Keratinocyte (primary cell): ENCODE measurements around the gene PATZ1. TPM values are rescaled to one million over a fixed set of nuclear protein-coding genes. Genes with fewer than 3 reads are reported as not detected.

ENCODE experiments used
- DNase-seq: peaks from one replicate; pipeline ENCODE4 v3.0.0-alpha.2; 2011; ENCODE audit warnings: low read depth, missing footprints, low spot score
- FAIRE-seq: peaks from 2 replicates; lab custom pipeline; 2011; peaks lifted over from hg19 to GRCh38; lab: Jason Lieb, UNC
- H2AFZ ChIP-seq: 2 replicates; pipeline ENCODE4 v1.6.0; 2012; ENCODE audit warnings: low read length, control low read depth, inconsistent platforms; ENCODE audit not compliant: control insufficient read depth
- H3K27ac ChIP-seq: 2 replicates; pipeline ENCODE4 v1.5.1; 2011; ENCODE audit warnings: low read length; ENCODE audit not compliant: control insufficient read depth, insufficient read depth
- H3K27me3 ChIP-seq: 3 replicates; pipeline ENCODE4 v1.6.0; 2011; ENCODE audit warnings: low read length; ENCODE audit not compliant: control insufficient read depth, insufficient read depth; ENCODE audit errors: extremely low read depth
- H3K36me3 ChIP-seq, 2 experiments: 2 replicates in 1 of 2; 3 replicates in 1 of 2; pipeline ENCODE4 v1.5.1; 2011; ENCODE audit warnings: low read length in 2 of 2, mild to moderate bottlenecking in 1 of 2; ENCODE audit not compliant: control insufficient read depth in 2 of 2, insufficient read depth in 2 of 2; ENCODE audit errors: extremely low read depth in 1 of 2
- H3K4me1 ChIP-seq: 3 replicates; pipeline ENCODE4 v1.5.1; 2011; ENCODE audit warnings: low read length; ENCODE audit not compliant: control insufficient read depth, insufficient read depth; ENCODE audit errors: extremely low read depth
- H3K4me2 ChIP-seq: 3 replicates; pipeline ENCODE4 v1.6.0; 2011; ENCODE audit warnings: low read depth, low read length; ENCODE audit not compliant: control insufficient read depth, insufficient read depth; ENCODE audit errors: extremely low read depth
- H3K4me3 ChIP-seq, 3 experiments: fragments of 200-600 bp in 1 of 3; sonication (generic) in 1 of 3; 2 replicates in 2 of 3; 3 replicates in 1 of 3; pipeline ENCODE4 v1.5.1; 2011 to 2016; ENCODE audit warnings: low read length in 3 of 3, mild to moderate bottlenecking in 3 of 3, control low read depth in 2 of 3, inconsistent platforms in 1 of 3, low read depth in 1 of 3, mixed read lengths in 1 of 3, mixed run types in 1 of 3, moderate library complexity in 1 of 3; ENCODE audit not compliant: control insufficient read depth in 2 of 3, insufficient read depth in 2 of 3; ENCODE audit errors: extremely low read depth in 1 of 3
- H3K79me2 ChIP-seq: 2 replicates; pipeline ENCODE4 v1.6.0; 2012; ENCODE audit warnings: low read length; ENCODE audit not compliant: control insufficient read depth, insufficient read depth
- H3K9ac ChIP-seq: 3 replicates; pipeline ENCODE4 v1.6.0; 2011; ENCODE audit warnings: low read length; ENCODE audit not compliant: control insufficient read depth, insufficient read depth; ENCODE audit errors: extremely low read depth
- H3K9me1 ChIP-seq: 3 replicates; pipeline ENCODE4 v1.6.0; 2011; ENCODE audit warnings: low read length; ENCODE audit not compliant: control insufficient read depth, insufficient read depth; ENCODE audit errors: extremely low read depth
- H3K9me3 ChIP-seq: 2 replicates; pipeline ENCODE4 v1.5.1; 2012; ENCODE audit warnings: low read depth, low read length; ENCODE audit not compliant: control insufficient read depth
- H4K20me1 ChIP-seq: 3 replicates; pipeline ENCODE4 v1.6.0; 2011; ENCODE audit warnings: low read length; ENCODE audit not compliant: control insufficient read depth, insufficient read depth; ENCODE audit errors: extremely low read depth
- CTCF ChIP-seq, 3 experiments: IDR thresholded peaks in 1 of 3; conservative IDR thresholded peaks in 1 of 3; optimal IDR thresholded peaks in 1 of 3; 2 replicates in 2 of 3; 3 replicates in 1 of 3; pipeline versions ENCODE3 to v1.5.1; 2011; ENCODE audit warnings: low read length in 3 of 3, mild to moderate bottlenecking in 3 of 3, moderate library complexity in 2 of 3, control low read depth in 1 of 3, inconsistent platforms in 1 of 3; ENCODE audit not compliant: insufficient read depth in 2 of 3; ENCODE audit errors: extremely low read depth in 1 of 3
- EZH2 ChIP-seq: IDR thresholded peaks from one replicate; pipeline ENCODE4 v1.6.1; 2012; ENCODE audit warnings: inconsistent platforms, mild to moderate bottlenecking, low read length, moderate library complexity
- dilution Hi-C: fragments of 300-500 bp; cut with MboI; formaldehyde crosslinking; loops from one replicate; pipeline ENCODE4 v1.7.0; 2020; ENCODE audit warnings: low sequenced_read_pairs; ENCODE audit not compliant: extremely low pct_ligation_motif_present
- polyA plus RNA-seq, 5 experiments: library from polyadenylated mRNA; depleted of rRNA in 3 of 5; stranded (reverse) in 3 of 5; stranded (forward) in 1 of 5; unstranded in 1 of 5; fragments of >200 nt; gene quantifications; 1 replicate in 1 of 5; 2 replicates in 3 of 5; 3 replicates in 1 of 5; pipeline versions ENCODE4 v1.2.1 to v1.2.3, GENCODE V29; 2011 to 2012; ENCODE audit warnings: missing spikeins in 2 of 5, low read depth in 1 of 5, low replicate concordance in 1 of 5

Gene PATZ1
- polyA plus RNA-seq, 1 donor (not counting 4 experiments of a cell fraction or from before 2014, with no cell fraction given), result 3.4 TPM

DNA sequence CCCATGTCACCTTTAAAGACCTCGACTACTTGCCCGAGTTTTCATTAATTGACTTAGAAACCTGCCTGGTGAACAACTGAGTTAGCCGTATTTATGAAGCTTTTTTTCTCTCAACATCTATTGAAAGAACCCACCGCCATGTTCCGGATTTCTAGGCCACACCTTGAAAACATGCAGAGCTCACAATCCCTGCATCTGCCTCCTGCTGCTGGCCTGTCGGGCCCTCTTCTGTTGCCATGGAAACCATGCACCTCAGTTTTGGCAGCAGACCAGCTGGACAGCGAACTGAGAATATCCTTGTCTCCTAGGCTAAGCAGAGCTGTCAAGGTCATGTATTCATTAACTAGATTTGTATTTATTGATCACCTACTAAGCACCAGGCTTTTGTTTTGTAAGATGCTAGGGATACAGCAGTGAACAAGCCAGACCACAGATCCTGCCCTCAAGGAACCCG, 4.3 kb upstream of the PATZ1 start:
- no peak for DNase-seq
- no peak overlapping the region for H3K4me2 ChIP-seq
- H3K9me3 ChIP-seq, result no peaks in the 10 kb centered on the region
- no peaks in the 10 kb centered on the region for H3K9me1 ChIP-seq
- dilution Hi-C loops, result no loop called here
- no peak overlapping the region for H3K4me3 ChIP-seq
- no peaks in the 10 kb centered on the region for H3K36me3 ChIP-seq
- H3K79me2 ChIP-seq, result no peaks in the 10 kb centered on the region
- H3K27ac ChIP-seq, result no peak overlapping the region
- H3K4me1 ChIP-seq, result peaks cover 11% of the 10 kb centered on the region
- no peak for FAIRE-seq
- no peaks in the 10 kb centered on the region for H3K27me3 ChIP-seq
- H2AFZ ChIP-seq, result no peak overlapping the region
- no peaks in the 10 kb centered on the region for H4K20me1 ChIP-seq
- TF ChIP-seq CTCF (optimal IDR thresholded peaks at IDR 0.05 in 1 of 3, IDR thresholded peaks at IDR 0.05 in 1 of 3, conservative IDR thresholded peaks at IDR 0.05 in 1 of 3; ENCODE audit: extremely low read depth in 1 of 3, insufficient read depth in 2 of 3, low read length in 3 of 3) (no peak), EZH2 (no peak)
- no peak overlapping the region for H3K9ac ChIP-seq

DNA sequence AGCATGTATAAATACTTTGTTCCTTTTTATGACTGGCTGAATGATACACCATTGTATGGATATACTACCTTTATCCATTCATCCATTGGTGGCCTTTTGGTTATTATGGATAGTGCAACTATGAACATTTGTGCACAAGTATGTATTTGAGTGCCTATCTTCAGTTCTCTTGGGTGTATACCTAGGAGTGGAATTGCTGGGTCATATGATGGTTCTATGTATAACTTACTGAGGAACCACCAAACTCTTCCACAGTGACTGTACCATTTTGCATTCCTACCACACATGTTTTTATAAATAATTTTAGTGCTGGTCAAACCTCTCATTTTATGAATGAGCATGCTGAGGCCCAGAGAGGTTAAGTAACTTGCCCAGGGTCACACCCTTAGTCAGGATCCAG, 3.8 kb upstream of the PATZ1 start:
- H3K9me1 ChIP-seq, result no peaks in the 10 kb centered on the region
- H3K4me3 ChIP-seq, result no peak overlapping the region
- peaks cover 12% of the 10 kb centered on the region for H3K4me1 ChIP-seq
- FAIRE-seq (no peak), DNase-seq (no peak)
- H3K9ac ChIP-seq, result no peak overlapping the region
- no peaks in the 10 kb centered on the region for H4K20me1 ChIP-seq
- no peak for TF ChIP-seq CTCF (optimal IDR thresholded peaks at IDR 0.05 in 1 of 3, IDR thresholded peaks at IDR 0.05 in 1 of 3, conservative IDR thresholded peaks at IDR 0.05 in 1 of 3; ENCODE audit: extremely low read depth in 1 of 3, insufficient read depth in 2 of 3, low read length in 3 of 3)
- TF ChIP-seq EZH2, result no peak
- H2AFZ ChIP-seq, result no peak overlapping the region
- peaks cover under 1% of the 10 kb centered on the region for H3K79me2 ChIP-seq
- no peaks in the 10 kb centered on the region for H3K27me3 ChIP-seq
- no peaks in the 10 kb centered on the region for H3K36me3 ChIP-seq
- no peak overlapping the region for H3K27ac ChIP-seq
- dilution Hi-C loops, result no loop called here
- H3K4me2 ChIP-seq, result no peak overlapping the region
- H3K9me3 ChIP-seq, result no peaks in the 10 kb centered on the region
